H54 (cell line): ENCODE data around the gene RAB44.

Experiments used
- DNase-seq: peaks from one replicate; pipeline ENCODE4 v3.0.0; 2011; ENCODE audit warnings: low spot score, mixed read lengths; ENCODE audit not compliant: insufficient read length
- FAIRE-seq: peaks from 3 replicates; lab custom pipeline; 2011; peaks lifted over from hg19 to GRCh38; lab: Jason Lieb, UNC
- POLR2A ChIP-seq: IDR thresholded peaks from 2 replicates; pipeline ENCODE4 v1.6.1; 2011; ENCODE audit warnings: low read depth, mild to moderate bottlenecking, low read length

The RAB44 gene

GRCh38 chr6:36745283-36745682 lies 47.7 kb downstream of the RAB44 start:
- FAIRE-seq (no peak), DNase-seq (no peak)
- TF ChIP-seq POLR2A, result no peak

GRCh38 chr6:36745836-36746235 lies 48.2 kb downstream of the RAB44 start:
- DNase-seq (no peak), FAIRE-seq (no peak)
- TF ChIP-seq POLR2A, result no peak

DNA sequence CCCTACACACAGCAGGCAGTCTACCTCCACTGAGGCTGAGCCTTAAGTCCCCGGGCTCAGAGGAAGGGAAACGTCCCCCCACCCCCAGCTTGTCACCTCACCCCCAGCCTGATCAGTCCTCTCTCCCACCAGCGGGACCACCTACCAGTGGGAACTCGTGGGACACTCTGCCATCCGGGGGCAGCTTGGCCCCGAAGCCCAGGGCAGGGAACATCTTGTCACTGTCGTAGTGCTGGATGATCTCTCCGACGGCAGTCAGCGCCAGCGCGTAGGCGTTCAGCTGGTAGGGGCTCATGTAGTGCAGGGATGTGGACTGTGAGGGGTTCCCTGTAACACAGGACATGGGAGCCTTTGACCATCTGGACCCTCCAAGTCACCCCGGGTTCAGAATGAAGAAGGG lies 48.6 kb downstream of the RAB44 start:
- no peak for TF ChIP-seq POLR2A
- DNase-seq (no peak), FAIRE-seq (no peak)

- DNase-seq (no peak), FAIRE-seq (no peak)
- TF ChIP-seq POLR2A, result no peak
Observed at GRCh38 chr6:36749829-36750489, 52.3 kb downstream of the RAB44 start.

DNA sequence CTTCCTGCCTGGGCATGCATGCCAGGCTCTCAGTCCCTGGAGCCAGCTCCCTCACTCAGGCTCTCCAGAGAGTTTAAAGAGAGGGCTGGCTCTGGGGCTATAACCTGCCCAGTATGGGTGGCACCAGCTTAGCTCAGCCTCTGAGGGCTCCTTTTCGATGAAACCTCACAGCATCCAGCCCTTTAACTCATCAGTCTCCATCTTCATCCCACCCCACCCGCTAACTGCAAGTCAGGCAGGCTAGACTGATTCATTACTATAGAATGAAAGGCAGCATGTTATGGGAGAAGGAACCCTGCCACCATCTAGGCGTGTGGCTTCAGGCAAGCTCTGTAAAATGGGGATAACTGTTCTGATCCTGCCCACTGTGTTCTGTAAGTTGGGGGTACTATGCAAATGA lies 53.5 kb downstream of the RAB44 start:
- DNase-seq (no peak), FAIRE-seq (no peak)
- TF ChIP-seq POLR2A, result no peak

DNA sequence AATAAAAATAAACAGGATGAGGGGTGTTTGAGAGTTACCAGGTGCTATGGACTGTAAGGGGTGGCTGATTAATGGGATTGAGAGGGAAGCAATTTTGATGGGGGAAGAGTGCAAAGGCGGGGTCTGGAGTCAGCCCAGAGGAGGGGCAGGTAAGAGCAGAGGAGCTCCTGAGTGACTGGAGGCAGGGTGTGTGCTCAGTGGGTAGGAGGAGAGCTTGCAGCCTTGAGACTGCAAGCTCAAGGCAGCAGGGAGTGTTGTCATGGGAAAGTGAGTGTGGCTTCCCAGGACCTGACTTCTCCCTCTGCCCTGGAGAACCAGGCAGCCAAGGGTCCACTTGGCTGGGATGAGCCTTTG lies 54.2 kb downstream of the RAB44 start:
- no peak for TF ChIP-seq POLR2A
- DNase-seq (no peak), FAIRE-seq (no peak)

- TF ChIP-seq POLR2A, result no peak
- FAIRE-seq (no peak), DNase-seq (no peak)
Observed at GRCh38 chr6:36752187-36752885, 54.7 kb downstream of the RAB44 start.

DNA sequence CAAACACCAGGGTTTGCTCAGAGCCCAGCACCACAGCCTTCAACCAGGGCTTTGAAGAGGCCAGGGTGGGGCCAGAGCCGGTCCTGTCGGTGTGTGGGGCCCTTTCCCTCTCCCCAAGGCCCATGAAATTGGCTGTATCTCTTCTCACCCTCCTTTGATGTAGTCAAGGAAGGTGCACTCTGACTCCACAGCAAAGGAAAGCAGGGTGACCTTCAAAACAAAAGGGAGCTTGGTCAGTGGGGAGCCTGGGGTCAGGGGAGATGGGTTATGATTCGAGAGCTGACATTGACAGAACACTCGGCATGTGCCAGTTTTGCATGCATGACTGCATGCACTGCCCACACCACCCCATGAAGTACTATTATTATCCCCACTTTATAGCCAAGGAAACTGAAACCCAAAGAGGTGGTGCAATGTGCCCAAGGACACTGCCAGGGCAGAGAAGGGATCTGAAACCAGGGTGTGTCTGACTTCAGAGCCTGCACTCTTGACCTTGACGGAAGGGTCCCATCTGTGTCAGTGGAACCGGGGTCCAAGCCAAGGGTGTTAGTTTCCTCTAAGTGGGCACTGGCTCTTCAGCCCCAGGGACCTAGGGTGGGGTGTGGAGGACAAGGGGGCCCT lies 55.4 kb downstream of the RAB44 start:
- TF ChIP-seq POLR2A, result no peak
- DNase-seq, result no peak
- no peak for FAIRE-seq

DNA sequence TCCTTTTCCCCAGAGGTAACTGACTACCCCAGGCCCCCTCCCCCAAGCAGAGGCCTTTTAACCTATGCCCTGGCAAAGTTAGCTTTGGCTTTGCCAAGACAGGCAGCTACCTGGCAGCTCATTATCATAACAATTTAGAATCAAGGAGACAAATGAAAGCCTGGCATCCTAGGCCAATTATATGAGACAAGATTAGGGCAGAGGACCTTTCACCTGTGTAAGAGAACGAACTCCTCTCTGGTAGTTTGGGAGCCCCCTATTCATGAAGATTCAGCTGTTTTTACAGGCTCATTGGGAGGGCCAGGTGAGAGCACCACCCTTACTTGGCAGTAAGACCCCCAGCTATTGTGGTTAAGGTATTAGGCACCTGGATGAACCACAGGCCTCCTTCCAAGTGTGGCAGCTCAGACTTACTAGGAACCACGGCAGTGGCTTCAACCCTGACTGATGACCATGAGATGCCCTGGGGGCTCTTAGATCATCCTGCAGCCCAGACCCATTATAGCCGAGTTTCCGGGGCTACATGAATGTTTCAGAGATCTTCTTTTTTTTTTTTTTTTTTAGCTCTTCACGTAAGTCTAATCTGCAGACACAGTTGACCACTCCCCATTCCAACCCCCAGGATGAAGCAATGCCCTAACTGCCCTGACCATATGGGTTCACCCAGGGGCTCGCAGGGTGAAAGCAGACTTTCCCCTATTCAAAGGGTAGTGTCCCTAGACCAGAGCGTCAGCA lies 56.2 kb downstream of the RAB44 start:
- FAIRE-seq, result no peak
- DNase-seq, result no peak
- TF ChIP-seq POLR2A, result no peak

GRCh38 chr6:36754582-36755434 lies 57.2 kb downstream of the RAB44 start:
- FAIRE-seq (no peak), DNase-seq (no peak)
- no peak for TF ChIP-seq POLR2A

DNA sequence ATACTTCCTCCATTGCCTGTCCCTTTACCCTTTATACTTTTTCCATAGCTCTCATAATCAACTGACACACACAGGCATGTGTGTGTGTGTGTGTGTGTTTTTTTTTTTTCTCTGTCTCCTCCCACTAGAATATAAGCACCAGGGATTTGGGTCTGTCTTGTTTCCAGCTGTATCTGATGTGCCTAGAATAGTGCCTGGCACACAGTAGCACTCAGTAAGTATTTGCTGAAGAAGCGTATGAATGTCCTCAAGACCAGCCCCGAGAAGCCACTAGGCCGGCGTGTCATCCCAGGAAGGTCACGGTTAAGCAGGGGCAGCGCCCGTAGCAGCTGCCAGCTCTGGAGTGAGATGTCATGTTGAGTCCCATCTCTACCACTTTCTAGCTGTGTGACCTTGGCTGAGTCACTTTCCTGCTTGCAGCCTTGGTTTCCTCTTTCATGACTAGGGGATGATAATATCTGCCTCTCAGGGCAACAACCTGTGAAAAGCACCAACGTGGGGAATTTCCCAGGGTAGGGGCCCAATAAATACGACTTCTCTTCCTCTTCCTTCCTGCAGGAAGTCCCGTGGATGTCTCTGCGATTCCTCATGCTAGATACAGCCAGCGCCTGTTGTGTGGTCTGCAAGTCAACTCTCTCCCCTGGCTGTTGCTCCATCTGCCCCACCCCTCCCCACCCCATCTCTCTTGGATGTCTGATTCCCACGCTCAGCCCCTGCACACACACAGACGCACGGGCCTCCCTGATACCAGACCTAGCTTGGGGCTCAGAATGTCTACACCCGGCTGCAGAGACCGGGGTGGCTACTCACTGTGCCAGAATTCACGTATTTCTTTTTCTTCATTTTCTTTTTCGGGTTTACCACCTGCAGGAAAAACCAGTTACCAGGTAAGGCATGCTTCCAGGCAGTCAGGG lies 58.1 kb downstream of the RAB44 start:
- FAIRE-seq (no peak), DNase-seq (no peak)
- TF ChIP-seq POLR2A, result no peak

DNA sequence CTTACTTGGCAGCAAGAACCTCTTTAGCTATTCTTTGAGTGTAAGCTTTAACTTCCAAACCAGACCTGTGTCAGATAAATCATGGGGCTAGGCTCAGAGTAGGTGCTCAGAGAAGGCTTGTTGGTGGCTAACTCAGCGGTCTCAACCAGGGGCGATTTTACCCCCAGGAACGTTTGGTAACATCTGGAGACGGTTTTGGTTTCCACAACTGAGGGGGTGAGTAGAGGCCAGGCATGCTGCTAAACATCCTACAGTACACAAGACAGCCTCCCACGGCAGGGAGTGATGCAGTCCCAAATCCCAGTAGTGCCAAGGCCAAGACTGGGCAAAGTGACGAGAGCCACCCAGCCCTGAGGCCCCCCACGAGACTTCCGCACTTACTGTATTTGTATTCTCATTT lies 59.2 kb downstream of the RAB44 start:
- no peak for TF ChIP-seq POLR2A
- FAIRE-seq (no peak), DNase-seq (no peak)
